IPS-15b (cell line): ENCODE results near the gene SIRT5.

Experiments used
- H3K27me3 ChIP-seq: one replicate; pipeline ENCODE4 v1.6.1; 2013; ENCODE audit warnings: low read length; ENCODE audit not compliant: control insufficient read depth, insufficient read depth
- H3K36me3 ChIP-seq: one replicate; pipeline ENCODE4 v1.6.1; 2013; ENCODE audit warnings: low read length; ENCODE audit not compliant: control insufficient read depth, insufficient read depth
- H3K4me1 ChIP-seq: one replicate; pipeline ENCODE4 v1.6.1; 2013; ENCODE audit warnings: mild to moderate bottlenecking, low read length; ENCODE audit not compliant: control insufficient read depth, insufficient read depth
- H3K4me3 ChIP-seq: one replicate; pipeline ENCODE4 v1.5.1; 2013; ENCODE audit warnings: low read depth, low read length
- H3K9ac ChIP-seq: one replicate; pipeline ENCODE4 v1.6.1; 2013; ENCODE audit warnings: low read depth, mild to moderate bottlenecking, low read length
- H3K9me3 ChIP-seq: one replicate; pipeline ENCODE4 v1.6.1; 2013; ENCODE audit warnings: mild to moderate bottlenecking, low read length; ENCODE audit not compliant: control insufficient read depth, insufficient read depth

SIRT5 gene

DNA sequence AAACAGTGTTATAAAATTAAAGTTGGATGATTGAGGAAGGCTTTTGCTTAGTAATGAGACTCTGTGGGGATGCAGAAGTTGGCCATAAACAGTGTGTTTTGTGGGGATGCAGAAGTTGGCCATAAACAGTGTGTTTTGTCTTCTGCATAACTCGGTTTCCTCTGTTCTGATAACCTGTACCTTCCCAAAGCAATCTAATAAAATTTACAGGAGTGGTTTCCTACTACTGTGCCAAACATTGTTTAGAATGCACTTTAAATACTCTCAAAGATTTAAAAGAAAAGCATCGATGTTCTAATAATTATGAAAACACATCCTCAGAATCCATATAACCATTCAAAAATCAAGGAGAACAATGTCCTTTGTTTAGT, 36.9 kb upstream of the SIRT5 start:
- no peaks in the 10 kb centered on the region for H3K9me3 ChIP-seq
- no peak overlapping the region for H3K9ac ChIP-seq
- no peak overlapping the region for H3K4me3 ChIP-seq
- no peaks in the 10 kb centered on the region for H3K27me3 ChIP-seq
- peaks cover 5% of the 10 kb centered on the region for H3K4me1 ChIP-seq
- H3K36me3 ChIP-seq, result no peaks in the 10 kb centered on the region

- no peak overlapping the region for H3K4me3 ChIP-seq
- H3K9ac ChIP-seq, result no peak overlapping the region
- no peaks in the 10 kb centered on the region for H3K36me3 ChIP-seq
- H3K27me3 ChIP-seq, result no peaks in the 10 kb centered on the region
- no peaks in the 10 kb centered on the region for H3K9me3 ChIP-seq
- H3K4me1 ChIP-seq, result peaks cover 5% of the 10 kb centered on the region
Measured at GRCh38 chr6:13538084-13538483, 36.3 kb upstream of the SIRT5 start.

DNA sequence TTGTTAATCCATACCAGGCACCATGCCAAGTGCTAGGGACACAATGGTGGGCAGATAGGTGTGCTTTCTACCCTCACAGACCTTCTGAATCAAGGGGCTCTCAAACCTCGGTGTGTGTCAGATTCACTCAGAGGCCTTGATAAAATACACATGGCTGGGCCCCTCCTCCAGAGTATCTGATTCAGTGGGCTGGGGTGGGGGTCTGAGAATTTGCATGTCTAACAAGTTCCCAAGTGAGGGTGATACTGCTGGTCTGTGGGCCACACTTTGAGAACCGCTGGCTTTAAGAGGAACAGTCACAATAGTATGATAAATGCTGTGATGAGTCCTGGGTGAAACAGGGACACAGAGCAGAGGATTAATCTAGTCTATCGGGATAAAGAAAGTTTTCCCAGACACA, 35.8 kb upstream of the SIRT5 start:
- Histone ChIP-seq H3K4me1 (peaks cover 5% of the 10 kb centered on the region), H3K4me3 (no peak overlapping the region), H3K27me3 (no peaks in the 10 kb centered on the region), H3K36me3 (no peaks in the 10 kb centered on the region), H3K9ac (no peak overlapping the region), H3K9me3 (no peaks in the 10 kb centered on the region)

GRCh38 chr6:13539572-13539971, 34.8 kb upstream of the SIRT5 start:
- H3K9me3 ChIP-seq, result no peaks in the 10 kb centered on the region
- H3K4me1 ChIP-seq, result peaks cover 5% of the 10 kb centered on the region
- no peak overlapping the region for H3K4me3 ChIP-seq
- no peak overlapping the region for H3K9ac ChIP-seq
- no peaks in the 10 kb centered on the region for H3K36me3 ChIP-seq
- H3K27me3 ChIP-seq, result no peaks in the 10 kb centered on the region

GRCh38 chr6:13541496-13541895, 32.9 kb upstream of the SIRT5 start:
- H3K4me3 ChIP-seq, result no peak overlapping the region
- H3K27me3 ChIP-seq, result no peaks in the 10 kb centered on the region
- H3K36me3 ChIP-seq, result no peaks in the 10 kb centered on the region
- H3K9ac ChIP-seq, result no peak overlapping the region
- no peaks in the 10 kb centered on the region for H3K9me3 ChIP-seq
- no peaks in the 10 kb centered on the region for H3K4me1 ChIP-seq

DNA sequence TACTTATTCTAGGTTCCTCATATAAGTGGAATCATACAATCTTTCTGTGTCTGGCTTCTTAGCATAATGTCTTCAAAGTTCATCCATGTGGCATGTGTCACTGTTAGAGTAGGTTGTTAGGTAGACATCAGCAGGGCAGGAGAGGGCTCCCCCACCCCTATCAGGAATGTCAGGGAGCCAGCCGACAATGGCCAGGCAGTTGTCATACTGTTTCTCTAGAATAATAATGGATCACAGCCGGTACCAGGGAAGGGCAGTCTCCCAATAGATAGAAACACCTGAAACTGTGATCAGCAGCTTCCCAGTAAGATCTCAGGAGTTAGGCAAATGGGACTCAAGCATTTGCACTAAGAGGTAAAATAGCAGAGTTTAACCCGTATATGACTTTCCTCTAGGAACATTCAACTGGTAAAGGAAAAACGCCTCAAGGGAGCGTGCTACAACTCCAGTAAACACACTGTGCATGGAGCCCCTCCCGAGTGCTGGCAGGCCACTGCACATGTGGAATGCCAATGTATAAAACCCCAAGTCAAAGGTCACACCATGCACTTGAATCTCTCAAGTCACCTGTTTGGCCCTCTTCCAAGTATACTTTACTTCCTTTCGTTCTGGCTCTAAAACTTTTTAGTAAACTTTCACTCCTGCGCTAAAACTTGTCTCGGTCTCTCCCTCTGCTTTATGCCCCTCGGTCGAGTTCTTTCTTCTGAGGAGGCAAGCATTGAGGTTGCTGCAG, 29.8 kb upstream of the SIRT5 start:
- no peaks in the 10 kb centered on the region for H3K27me3 ChIP-seq
- H3K9ac ChIP-seq, result no peak overlapping the region
- peak overlapping the region; percentile 13 for H3K4me3 ChIP-seq

GRCh38 chr6:13545885-13546284, 28.5 kb upstream of the SIRT5 start:
- no peaks in the 10 kb centered on the region for H3K36me3 ChIP-seq

More for the DNA sequence above, 29.8 kb upstream of the SIRT5 start:
- H3K4me1 ChIP-seq, result no peaks in the 10 kb centered on the region
- H3K9me3 ChIP-seq, result no peaks in the 10 kb centered on the region
- H3K36me3 ChIP-seq, result no peaks in the 10 kb centered on the region

DNA sequence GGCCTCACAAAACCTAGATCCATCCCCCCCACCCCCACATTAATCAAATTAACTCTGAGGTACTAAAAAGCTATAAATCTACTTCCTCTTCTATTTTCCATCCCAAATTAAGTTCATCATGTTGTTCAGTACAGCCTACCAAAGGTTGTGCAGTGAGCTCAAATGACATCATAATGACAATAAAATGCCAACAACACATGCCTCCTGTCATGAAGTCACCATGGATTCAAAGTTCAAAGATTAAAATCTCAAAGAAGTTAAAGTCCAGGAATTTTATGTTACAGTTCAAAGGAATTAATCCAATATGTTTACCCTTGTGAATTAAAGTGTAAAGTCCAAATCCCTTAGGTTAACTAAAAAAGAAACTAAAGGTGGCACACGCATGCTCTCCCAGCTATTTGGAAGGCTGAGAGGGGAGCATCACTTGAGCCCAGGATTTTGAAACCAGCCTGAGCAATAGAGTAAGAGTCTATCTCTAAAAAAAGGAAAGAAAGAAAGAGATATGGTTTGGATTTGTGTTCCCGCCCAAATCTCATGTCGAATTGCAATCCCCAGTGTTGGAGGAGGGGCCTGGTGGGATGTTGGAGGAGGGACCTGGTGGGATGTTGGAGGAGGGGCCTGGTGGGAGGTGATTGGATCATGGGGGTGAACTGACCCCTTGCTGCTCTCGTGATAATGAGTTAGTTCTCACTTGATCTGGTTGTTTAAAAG, 25.7 kb upstream of the SIRT5 start:
- H3K9ac ChIP-seq, result no peak overlapping the region
- no peaks in the 10 kb centered on the region for H3K4me1 ChIP-seq
- H3K27me3 ChIP-seq, result no peaks in the 10 kb centered on the region
- no peaks in the 10 kb centered on the region for H3K9me3 ChIP-seq
- H3K36me3 ChIP-seq, result no peaks in the 10 kb centered on the region
- no peak overlapping the region for H3K4me3 ChIP-seq

More at GRCh38 chr6:13545885-13546284, 28.5 kb upstream of the SIRT5 start:
- H3K9me3 ChIP-seq, result no peaks in the 10 kb centered on the region
- no peak overlapping the region for H3K4me3 ChIP-seq
- H3K27me3 ChIP-seq, result no peaks in the 10 kb centered on the region
- H3K4me1 ChIP-seq, result no peaks in the 10 kb centered on the region
- H3K9ac ChIP-seq, result no peak overlapping the region

GRCh38 chr6:13550656-13551055, 23.7 kb upstream of the SIRT5 start:
- Histone ChIP-seq H3K9ac (no peak overlapping the region), H3K9me3 (no peaks in the 10 kb centered on the region)

GRCh38 chr6:13553646-13554045, 20.8 kb upstream of the SIRT5 start:
- Histone ChIP-seq H3K36me3 (no peaks in the 10 kb centered on the region), H3K4me3 (no peak overlapping the region), H3K9ac (no peak overlapping the region), H3K27me3 (peaks cover 3% of the 10 kb centered on the region), H3K9me3 (no peaks in the 10 kb centered on the region), H3K4me1 (peaks cover 6% of the 10 kb centered on the region)

More at GRCh38 chr6:13550656-13551055, 23.7 kb upstream of the SIRT5 start:
- Histone ChIP-seq H3K27me3 (peaks cover 3% of the 10 kb centered on the region), H3K36me3 (no peaks in the 10 kb centered on the region), H3K4me1 (peaks cover 6% of the 10 kb centered on the region), H3K4me3 (no peak overlapping the region)

DNA sequence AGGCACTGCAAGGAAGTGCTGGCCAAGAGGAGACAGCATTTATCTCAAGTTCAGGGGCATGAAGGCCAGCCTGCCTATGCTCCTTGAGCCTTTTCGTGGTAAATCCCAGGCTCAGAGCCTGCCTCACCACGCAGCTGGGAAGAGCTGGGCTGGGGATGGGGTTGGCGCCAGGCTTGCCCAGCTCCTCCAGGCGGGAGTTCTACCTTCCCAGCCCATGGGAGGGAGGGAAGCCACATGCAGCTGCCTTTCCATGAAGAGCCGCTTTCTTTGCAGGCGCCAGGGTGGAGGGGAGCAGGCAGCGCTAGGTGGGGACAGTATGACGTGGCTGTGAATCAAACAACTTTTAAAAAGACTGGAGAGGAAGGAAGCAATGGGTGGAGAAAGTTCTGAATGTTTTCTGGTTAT, 19.5 kb upstream of the SIRT5 start:
- peaks cover 6% of the 10 kb centered on the region for H3K4me1 ChIP-seq
- peaks cover 3% of the 10 kb centered on the region for H3K27me3 ChIP-seq
- H3K36me3 ChIP-seq, result no peaks in the 10 kb centered on the region
- no peaks in the 10 kb centered on the region for H3K9me3 ChIP-seq
- H3K4me3 ChIP-seq, result no peak overlapping the region
- no peak overlapping the region for H3K9ac ChIP-seq

GRCh38 chr6:13557841-13558240, 16.6 kb upstream of the SIRT5 start:
- H3K9me3 ChIP-seq, result no peaks in the 10 kb centered on the region
- H3K4me3 ChIP-seq, result no peak overlapping the region
- H3K27me3 ChIP-seq, result peaks cover 3% of the 10 kb centered on the region
- peaks cover 11% of the 10 kb centered on the region for H3K4me1 ChIP-seq
- H3K36me3 ChIP-seq, result no peaks in the 10 kb centered on the region
- no peak overlapping the region for H3K9ac ChIP-seq
